HEK293 (cell line): ENCODE data around the gene THUMPD3.
A peak's percentile ranks its signal among the peaks of the same experiment; 100 is the strongest.

Source experiments
- IKZF3 ChIP-seq: fragments of 450-650 bp; IDR thresholded peaks from 2 replicates; pipeline ENCODE4 v1.5.0; 2018; ENCODE audit warnings: missing biosample characterization, mild to moderate bottlenecking, missing genetic modification characterization, moderate library complexity
- KLF10 ChIP-seq: fragments of 450-650 bp; IDR thresholded peaks from 2 replicates; pipeline ENCODE4 v1.5.1; 2018; ENCODE audit warnings: missing biosample characterization, mild to moderate bottlenecking, missing genetic modification characterization
- KLF16 ChIP-seq: fragments of 450-650 bp; formaldehyde crosslinking; IDR thresholded peaks from 2 replicates; pipeline ENCODE4 v1.5.1; 2017; ENCODE audit warnings: missing biosample characterization, missing genetic modification characterization
- MZF1 ChIP-seq: fragments of 450-650 bp; formaldehyde crosslinking; IDR thresholded peaks from 2 replicates; pipeline ENCODE4 v1.5.1; 2017; ENCODE audit warnings: missing biosample characterization, missing genetic modification characterization, borderline replicate concordance
- REPIN1 ChIP-seq: fragments of 450-650 bp; formaldehyde crosslinking; IDR thresholded peaks from 2 replicates; pipeline ENCODE4 v1.5.1; 2017; ENCODE audit warnings: missing biosample characterization, missing genetic modification characterization, low read depth
- WT1 ChIP-seq: fragments of 450-650 bp; formaldehyde crosslinking; IDR thresholded peaks from 2 replicates; pipeline ENCODE4 v1.5.1; 2016; ENCODE audit warnings: missing biosample characterization, missing genetic modification characterization
- ZBTB21 ChIP-seq: fragments of 450-650 bp; formaldehyde crosslinking; IDR thresholded peaks from 2 replicates; pipeline ENCODE4 v1.5.1; 2017; ENCODE audit warnings: missing biosample characterization, missing genetic modification characterization
- ZEB2 ChIP-seq: fragments of 450-650 bp; formaldehyde crosslinking; IDR thresholded peaks from 2 replicates; pipeline ENCODE4 v1.5.1; 2016; ENCODE audit warnings: missing biosample characterization, missing genetic modification characterization
- ZFP37 ChIP-seq: fragments of 450-650 bp; formaldehyde crosslinking; IDR thresholded peaks from 2 replicates; pipeline ENCODE4 v1.5.1; 2016; ENCODE audit warnings: missing biosample characterization, missing genetic modification characterization
- ZNF19 ChIP-seq: fragments of 450-650 bp; formaldehyde crosslinking; IDR thresholded peaks from 2 replicates; pipeline ENCODE4; 2016; ENCODE audit warnings: missing biosample characterization, missing genetic modification characterization, low read depth
- ZNF2 ChIP-seq: fragments of 450-650 bp; formaldehyde crosslinking; IDR thresholded peaks from 2 replicates; pipeline ENCODE4 v1.5.1; 2016; ENCODE audit warnings: missing biosample characterization, missing genetic modification characterization
- ZNF335 ChIP-seq: fragments of 450-650 bp; formaldehyde crosslinking; conservative IDR thresholded peaks from 2 replicates; pipeline ENCODE4 v1.5.1; 2016; ENCODE audit warnings: missing biosample characterization, missing genetic modification characterization
- ZNF501 ChIP-seq: fragments of 450-650 bp; formaldehyde crosslinking; IDR thresholded peaks from 2 replicates; pipeline ENCODE4 v1.5.1; 2016; ENCODE audit warnings: missing biosample characterization, missing genetic modification characterization
- ZNF571 ChIP-seq: fragments of 450-650 bp; formaldehyde crosslinking; IDR thresholded peaks from 2 replicates; pipeline ENCODE4 v1.5.0; 2017; ENCODE audit warnings: missing biosample characterization, missing genetic modification characterization
- ZNF843 ChIP-seq: fragments of 450-650 bp; formaldehyde crosslinking; IDR thresholded peaks from 2 replicates; pipeline ENCODE4 v1.5.1; 2016; ENCODE audit warnings: missing biosample characterization, missing genetic modification characterization
- ZSCAN16 ChIP-seq: fragments of 450-650 bp; formaldehyde crosslinking; IDR thresholded peaks from 2 replicates; pipeline ENCODE4 v1.5.1; 2016; ENCODE audit warnings: missing biosample characterization, missing genetic modification characterization
- ZSCAN23 ChIP-seq: fragments of 450-650 bp; formaldehyde crosslinking; IDR thresholded peaks from 2 replicates; pipeline ENCODE4 v1.5.1; 2016; ENCODE audit warnings: missing biosample characterization, missing genetic modification characterization
- ZSCAN30 ChIP-seq: fragments of 450-650 bp; IDR thresholded peaks from 2 replicates; pipeline ENCODE4 v1.5.1; 2018; ENCODE audit warnings: missing biosample characterization, mild to moderate bottlenecking, missing genetic modification characterization, moderate library complexity
- TF ChIP-seq, protein P1 (sequence below): fragments of 450-650 bp; formaldehyde crosslinking; IDR thresholded peaks from 2 replicates; pipeline ENCODE4 v1.5.1; 2016; ENCODE audit warnings: missing biosample characterization, missing genetic modification characterization
- TF ChIP-seq, protein P2 (sequence below): fragments of 450-650 bp; formaldehyde crosslinking; conservative IDR thresholded peaks from 2 replicates; pipeline ENCODE4 v1.5.1; 2016; ENCODE audit warnings: low read depth, missing biosample characterization, missing genetic modification characterization
- TF ChIP-seq, protein P3 (sequence below): fragments of 450-650 bp; formaldehyde crosslinking; IDR thresholded peaks from 2 replicates; pipeline ENCODE4 v1.5.1; 2016; ENCODE audit warnings: missing biosample characterization, missing genetic modification characterization
- TF ChIP-seq, protein P4 (sequence below): fragments of 450-650 bp; formaldehyde crosslinking; IDR thresholded peaks from 2 replicates; pipeline ENCODE4 v1.5.1; 2016; ENCODE audit warnings: missing biosample characterization, missing genetic modification characterization
- TF ChIP-seq, protein P5 (sequence below): fragments of 450-650 bp; formaldehyde crosslinking; IDR thresholded peaks from 2 replicates; pipeline ENCODE4 v1.5.1; 2017; ENCODE audit warnings: missing biosample characterization, missing genetic modification characterization
- TF ChIP-seq, protein P6 (sequence below): fragments of 450-650 bp; formaldehyde crosslinking; IDR thresholded peaks from 2 replicates; pipeline ENCODE4 v1.5.1; 2016; ENCODE audit warnings: missing biosample characterization, missing genetic modification characterization
- TF ChIP-seq, protein P7 (sequence below): IDR thresholded peaks from 2 replicates; pipeline ENCODE4 v1.6.1; 2011; ENCODE audit warnings: mild to moderate bottlenecking, low read depth, low read length, borderline replicate concordance

THUMPD3 gene

DNA sequence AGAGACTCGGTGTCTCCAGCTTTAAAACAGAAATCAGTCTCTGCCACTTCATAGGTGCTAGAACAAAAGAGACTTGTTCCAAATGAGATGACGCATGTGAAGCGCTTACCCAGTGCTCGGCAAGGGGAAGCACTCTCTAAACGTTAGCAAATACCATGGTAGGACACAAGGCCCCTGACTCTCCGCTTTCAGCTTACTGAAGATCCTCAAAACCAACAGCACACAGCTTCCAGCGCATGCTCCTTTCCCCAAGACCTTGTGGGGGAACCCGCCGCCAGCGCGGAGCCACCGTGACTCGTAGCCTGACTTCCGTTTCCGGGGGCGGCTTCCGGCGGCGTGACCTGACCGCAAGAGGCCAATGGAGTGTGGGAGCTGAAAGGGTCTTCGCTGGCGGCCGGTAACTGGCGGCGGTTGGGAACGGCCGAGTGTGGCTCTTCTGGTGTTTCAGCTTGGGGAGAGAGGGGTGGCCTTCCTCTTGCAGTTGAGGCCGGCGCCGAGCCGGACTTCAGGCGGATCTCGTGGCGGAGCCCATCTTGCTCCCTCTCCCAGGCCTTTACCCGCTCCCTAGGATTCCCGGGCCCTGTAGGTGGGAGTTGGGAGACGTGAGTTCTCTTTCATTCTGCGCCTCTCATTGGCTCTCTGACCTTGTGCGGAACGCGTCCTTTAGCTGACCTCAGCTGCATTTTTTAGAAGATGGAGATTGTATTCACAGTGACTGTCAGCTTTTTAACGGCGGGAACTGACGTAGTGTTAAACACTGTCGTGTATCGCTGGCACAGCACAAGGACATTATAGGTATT lies at the start of gene THUMPD3 (continued):
- TF ChIP-seq, protein P1, sequence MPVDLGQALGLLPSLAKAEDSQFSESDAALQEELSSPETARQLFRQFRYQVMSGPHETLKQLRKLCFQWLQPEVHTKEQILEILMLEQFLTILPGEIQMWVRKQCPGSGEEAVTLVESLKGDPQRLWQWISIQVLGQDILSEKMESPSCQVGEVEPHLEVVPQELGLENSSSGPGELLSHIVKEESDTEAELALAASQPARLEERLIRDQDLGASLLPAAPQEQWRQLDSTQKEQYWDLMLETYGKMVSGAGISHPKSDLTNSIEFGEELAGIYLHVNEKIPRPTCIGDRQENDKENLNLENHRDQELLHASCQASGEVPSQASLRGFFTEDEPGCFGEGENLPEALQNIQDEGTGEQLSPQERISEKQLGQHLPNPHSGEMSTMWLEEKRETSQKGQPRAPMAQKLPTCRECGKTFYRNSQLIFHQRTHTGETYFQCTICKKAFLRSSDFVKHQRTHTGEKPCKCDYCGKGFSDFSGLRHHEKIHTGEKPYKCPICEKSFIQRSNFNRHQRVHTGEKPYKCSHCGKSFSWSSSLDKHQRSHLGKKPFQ (tag by site-specific recombination), result peak; percentile 84; the same call in 1 of the 2 replicates
- TF ChIP-seq MZF1 (peak; percentile 65; the same call in 1 of the 2 replicates), ZNF571 (tag by site-specific recombination) (no peak), ZNF843 (tag by site-specific recombination) (peak; percentile 63), KLF16 (tag by site-specific recombination) (peak; percentile 90), REPIN1 (tag by site-specific recombination) (0 out of 2 replicates have a peak, but pooled peaks have one; percentile 63), ZBTB21 (tag by site-specific recombination) (0 out of 2 replicates have a peak, but pooled peaks have one; percentile 47), ZSCAN23 (tag by site-specific recombination) (no peak; the same call in 1 of the 2 replicates), IKZF3 (tag by site-specific recombination) (peak; percentile 95), ZSCAN16 (tag by site-specific recombination) (no peak), ZNF19 (no peak), ZNF501 (tag by site-specific recombination) (peak; percentile 94), ZNF335 (peak; percentile 89), KLF10 (tag by site-specific recombination) (0 out of 2 replicates have a peak, but pooled peaks have one; percentile 44), ZNF2 (tag by site-specific recombination) (peak; percentile 87), ZSCAN30 (tag by site-specific recombination) (peak; percentile 51; the same call in 1 of the 2 replicates), ZEB2 (tag by site-specific recombination) (peak; percentile 97), WT1 (peak; percentile 34; the same call in 1 of the 2 replicates), ZFP37 (tag by site-specific recombination) (peak; percentile 90; the same call in 1 of the 2 replicates)
- TF ChIP-seq, protein P2, sequence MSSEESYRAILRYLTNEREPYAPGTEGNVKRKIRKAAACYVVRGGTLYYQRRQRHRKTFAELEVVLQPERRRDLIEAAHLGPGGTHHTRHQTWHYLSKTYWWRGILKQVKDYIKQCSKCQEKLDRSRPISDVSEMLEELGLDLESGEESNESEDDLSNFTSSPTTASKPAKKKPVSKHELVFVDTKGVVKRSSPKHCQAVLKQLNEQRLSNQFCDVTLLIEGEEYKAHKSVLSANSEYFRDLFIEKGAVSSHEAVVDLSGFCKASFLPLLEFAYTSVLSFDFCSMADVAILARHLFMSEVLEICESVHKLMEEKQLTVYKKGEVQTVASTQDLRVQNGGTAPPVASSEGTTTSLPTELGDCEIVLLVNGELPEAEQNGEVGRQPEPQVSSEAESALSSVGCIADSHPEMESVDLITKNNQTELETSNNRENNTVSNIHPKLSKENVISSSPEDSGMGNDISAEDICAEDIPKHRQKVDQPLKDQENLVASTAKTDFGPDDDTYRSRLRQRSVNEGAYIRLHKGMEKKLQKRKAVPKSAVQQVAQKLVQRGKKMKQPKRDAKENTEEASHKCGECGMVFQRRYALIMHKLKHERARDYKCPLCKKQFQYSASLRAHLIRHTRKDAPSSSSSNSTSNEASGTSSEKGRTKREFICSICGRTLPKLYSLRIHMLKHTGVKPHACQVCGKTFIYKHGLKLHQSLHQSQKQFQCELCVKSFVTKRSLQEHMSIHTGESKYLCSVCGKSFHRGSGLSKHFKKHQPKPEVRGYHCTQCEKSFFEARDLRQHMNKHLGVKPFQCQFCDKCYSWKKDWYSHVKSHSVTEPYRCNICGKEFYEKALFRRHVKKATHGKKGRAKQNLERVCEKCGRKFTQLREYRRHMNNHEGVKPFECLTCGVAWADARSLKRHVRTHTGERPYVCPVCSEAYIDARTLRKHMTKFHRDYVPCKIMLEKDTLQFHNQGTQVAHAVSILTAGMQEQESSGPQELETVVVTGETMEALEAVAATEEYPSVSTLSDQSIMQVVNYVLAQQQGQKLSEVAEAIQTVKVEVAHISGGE (tag by site-specific recombination), result peak; percentile 97
- TF ChIP-seq, protein P3, sequence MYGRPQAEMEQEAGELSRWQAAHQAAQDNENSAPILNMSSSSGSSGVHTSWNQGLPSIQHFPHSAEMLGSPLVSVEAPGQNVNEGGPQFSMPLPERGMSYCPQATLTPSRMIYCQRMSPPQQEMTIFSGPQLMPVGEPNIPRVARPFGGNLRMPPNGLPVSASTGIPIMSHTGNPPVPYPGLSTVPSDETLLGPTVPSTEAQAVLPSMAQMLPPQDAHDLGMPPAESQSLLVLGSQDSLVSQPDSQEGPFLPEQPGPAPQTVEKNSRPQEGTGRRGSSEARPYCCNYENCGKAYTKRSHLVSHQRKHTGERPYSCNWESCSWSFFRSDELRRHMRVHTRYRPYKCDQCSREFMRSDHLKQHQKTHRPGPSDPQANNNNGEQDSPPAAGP (tag by site-specific recombination), result peak; percentile 81
- TF ChIP-seq, protein P4, sequence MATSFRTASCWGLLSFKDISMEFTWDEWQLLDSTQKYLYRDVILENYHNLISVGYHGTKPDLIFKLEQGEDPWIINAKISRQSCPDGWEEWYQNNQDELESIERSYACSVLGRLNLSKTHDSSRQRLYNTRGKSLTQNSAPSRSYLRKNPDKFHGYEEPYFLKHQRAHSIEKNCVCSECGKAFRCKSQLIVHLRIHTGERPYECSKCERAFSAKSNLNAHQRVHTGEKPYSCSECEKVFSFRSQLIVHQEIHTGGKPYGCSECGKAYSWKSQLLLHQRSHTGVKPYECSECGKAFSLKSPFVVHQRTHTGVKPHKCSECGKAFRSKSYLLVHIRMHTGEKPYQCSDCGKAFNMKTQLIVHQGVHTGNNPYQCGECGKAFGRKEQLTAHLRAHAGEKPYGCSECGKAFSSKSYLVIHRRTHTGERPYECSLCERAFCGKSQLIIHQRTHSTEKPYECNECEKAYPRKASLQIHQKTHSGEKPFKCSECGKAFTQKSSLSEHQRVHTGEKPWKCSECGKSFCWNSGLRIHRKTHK, result no peak
- TF ChIP-seq, protein P5, sequence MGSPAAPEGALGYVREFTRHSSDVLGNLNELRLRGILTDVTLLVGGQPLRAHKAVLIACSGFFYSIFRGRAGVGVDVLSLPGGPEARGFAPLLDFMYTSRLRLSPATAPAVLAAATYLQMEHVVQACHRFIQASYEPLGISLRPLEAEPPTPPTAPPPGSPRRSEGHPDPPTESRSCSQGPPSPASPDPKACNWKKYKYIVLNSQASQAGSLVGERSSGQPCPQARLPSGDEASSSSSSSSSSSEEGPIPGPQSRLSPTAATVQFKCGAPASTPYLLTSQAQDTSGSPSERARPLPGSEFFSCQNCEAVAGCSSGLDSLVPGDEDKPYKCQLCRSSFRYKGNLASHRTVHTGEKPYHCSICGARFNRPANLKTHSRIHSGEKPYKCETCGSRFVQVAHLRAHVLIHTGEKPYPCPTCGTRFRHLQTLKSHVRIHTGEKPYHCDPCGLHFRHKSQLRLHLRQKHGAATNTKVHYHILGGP (tag by site-specific recombination), result no peak
- TF ChIP-seq, protein P6, sequence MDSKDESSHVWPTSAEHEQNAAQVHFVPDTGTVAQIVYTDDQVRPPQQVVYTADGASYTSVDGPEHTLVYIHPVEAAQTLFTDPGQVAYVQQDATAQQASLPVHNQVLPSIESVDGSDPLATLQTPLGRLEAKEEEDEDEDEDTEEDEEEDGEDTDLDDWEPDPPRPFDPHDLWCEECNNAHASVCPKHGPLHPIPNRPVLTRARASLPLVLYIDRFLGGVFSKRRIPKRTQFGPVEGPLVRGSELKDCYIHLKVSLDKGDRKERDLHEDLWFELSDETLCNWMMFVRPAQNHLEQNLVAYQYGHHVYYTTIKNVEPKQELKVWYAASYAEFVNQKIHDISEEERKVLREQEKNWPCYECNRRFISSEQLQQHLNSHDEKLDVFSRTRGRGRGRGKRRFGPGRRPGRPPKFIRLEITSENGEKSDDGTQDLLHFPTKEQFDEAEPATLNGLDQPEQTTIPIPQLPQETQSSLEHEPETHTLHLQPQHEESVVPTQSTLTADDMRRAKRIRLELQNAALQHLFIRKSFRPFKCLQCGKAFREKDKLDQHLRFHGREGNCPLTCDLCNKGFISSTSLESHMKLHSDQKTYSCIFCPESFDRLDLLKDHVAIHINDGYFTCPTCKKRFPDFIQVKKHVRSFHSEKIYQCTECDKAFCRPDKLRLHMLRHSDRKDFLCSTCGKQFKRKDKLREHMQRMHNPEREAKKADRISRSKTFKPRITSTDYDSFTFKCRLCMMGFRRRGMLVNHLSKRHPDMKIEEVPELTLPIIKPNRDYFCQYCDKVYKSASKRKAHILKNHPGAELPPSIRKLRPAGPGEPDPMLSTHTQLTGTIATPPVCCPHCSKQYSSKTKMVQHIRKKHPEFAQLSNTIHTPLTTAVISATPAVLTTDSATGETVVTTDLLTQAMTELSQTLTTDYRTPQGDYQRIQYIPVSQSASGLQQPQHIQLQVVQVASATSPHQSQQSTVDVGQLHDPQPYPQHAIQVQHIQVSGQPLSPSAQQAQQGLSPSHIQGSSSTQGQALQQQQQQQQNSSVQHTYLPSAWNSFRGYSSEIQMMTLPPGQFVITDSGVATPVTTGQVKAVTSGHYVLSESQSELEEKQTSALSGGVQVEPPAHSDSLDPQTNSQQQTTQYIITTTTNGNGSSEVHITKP, result peak; percentile 89
- TF ChIP-seq, protein P7, sequence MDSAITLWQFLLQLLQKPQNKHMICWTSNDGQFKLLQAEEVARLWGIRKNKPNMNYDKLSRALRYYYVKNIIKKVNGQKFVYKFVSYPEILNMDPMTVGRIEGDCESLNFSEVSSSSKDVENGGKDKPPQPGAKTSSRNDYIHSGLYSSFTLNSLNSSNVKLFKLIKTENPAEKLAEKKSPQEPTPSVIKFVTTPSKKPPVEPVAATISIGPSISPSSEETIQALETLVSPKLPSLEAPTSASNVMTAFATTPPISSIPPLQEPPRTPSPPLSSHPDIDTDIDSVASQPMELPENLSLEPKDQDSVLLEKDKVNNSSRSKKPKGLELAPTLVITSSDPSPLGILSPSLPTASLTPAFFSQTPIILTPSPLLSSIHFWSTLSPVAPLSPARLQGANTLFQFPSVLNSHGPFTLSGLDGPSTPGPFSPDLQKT, result peak; percentile 57; the same call in 1 of the 2 replicates
